CD4-positive, alpha-beta T cell treated with Interleukin-6 at 100 ng/mL for 8 hours (primary cell): Measurements from ENCODE around the gene YARS1.

ENCODE experiments used
- DNase-seq: peaks from one replicate; pipeline ENCODE4 v3.0.0-alpha.2; 2020; ENCODE audit warnings: mixed read lengths, low spot score

Gene YARS1

DNA sequence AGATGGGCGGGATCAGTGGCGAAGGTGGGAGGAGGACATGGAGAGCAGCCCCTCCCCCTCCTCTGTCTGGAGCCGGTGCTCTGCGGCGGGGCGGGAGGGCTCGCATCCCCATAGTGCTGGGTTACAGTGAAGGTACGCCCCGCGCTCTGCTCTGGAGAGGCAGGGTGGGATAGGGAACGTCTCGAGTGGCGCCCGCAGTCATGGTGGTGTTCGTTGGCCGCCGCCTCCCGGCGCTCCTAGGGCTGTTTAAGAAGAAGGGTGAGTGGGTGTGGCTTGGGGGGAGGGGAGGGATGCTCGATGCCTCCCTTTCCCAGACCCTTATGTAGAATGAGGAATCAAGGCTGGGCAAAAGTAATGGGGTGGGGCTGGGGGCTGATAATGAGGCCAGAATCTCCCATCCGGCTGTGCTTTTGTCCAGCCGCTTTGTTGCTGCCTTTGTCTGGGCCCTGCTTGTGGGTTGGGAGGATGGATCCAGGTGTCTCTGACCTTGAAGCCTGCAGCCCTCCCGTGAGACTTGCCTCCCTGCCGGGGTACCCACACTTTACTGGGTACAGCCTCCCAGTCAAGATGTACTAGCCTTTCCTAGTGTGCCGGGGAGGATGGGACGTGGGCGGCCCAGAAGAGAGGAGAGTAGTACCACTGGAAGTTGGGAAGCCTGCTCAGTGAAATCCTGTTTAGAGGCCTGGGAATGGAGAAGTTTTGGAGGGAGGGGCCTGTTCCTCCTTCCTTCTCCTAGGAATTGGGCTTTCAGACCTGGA, 51.4 kb downstream of the YARS1 start:
- DNase-seq = no peak

DNA sequence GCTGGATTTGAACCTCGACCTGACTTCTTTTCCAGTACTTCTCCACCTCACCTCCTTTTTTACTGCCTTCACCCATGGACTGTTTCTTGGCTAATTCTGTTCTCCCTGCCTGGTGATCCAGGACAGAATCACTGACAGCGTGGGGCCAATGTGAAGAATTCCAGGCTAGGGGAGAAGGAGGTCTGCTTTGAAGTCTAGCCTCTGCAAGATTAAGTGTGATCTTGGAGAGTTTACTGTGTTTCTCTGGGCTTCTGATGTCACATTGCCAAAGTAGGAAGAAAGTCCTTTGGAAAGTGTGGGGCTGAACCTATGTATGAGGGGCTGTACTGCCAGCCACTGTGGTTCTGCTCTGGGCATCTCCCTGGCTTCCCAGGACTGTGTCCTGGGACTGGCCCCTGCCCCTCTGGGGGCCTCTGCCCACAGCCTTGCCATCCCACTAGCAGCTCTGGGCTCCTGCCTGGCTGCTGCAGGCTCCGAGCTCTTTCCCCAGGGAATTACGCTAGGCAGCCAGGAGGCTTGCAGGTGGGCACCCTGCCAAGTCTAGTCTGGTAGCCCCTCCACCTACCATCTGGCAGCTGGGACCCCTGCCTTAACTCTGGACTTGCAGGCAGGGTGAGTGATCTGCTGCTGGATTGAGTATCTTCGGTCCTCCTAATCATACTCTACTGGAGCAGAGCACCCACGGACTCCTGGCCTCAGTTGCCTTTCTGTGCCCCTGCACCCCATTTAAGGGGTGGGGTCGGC, 52.2 kb downstream of the YARS1 start:
- no peak for DNase-seq

DNA sequence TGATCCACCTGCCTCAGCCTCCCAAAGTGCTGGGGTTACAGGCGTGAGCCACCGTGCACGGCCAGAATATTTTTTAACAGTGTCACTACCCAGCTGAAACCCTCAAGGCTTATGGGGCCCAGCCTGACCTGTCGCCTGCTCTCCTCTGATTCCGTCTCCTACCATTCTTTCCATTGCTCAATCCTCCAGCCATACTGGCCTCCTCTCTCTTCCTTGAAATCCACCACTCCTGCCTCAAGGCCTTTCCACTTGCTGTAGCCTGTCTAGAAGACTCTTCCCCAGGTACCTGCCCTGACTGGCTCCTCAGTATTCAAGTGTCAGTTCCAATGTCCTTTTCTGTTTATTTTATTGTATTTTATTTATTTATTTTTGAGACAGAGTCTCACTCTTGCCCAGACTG, 53.9 kb downstream of the YARS1 start:
- no peak for DNase-seq

GRCh38 chr1:32761936-32762335, 55.2 kb downstream of the YARS1 start:
- DNase-seq = no peak

DNA sequence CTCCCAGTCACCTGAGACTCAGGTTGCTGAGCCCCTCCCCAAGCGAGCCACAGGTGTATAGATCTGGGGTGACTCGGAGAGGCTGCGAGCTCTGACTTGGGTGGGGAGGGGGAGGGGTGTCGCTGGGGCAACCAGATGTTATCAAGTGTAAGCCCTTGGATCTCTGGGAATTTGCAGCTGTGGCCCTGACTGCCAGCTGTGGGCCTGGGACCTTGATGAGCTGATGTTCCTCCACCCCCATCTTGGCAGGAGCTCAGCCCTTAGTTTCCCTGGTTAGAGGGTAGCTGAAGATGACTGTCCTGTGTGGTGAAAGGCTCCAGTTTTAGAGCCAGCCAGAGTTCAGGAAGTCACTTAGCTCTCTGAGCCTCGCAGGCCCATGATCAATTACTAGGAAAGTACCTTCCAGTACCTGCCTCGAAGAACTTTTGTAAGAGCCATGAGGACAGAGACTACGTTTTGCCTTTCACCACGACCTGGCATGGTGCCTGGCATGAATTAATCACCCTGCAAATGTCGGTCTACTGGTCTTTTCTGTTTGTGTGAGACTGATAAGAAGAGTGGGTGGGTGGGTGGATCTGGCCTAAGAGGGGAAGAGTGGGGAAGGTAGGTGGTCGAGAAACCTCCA, 55.8 kb downstream of the YARS1 start:
- no peak for DNase-seq

GRCh38 chr1:32759997-32760623, 57.0 kb downstream of the YARS1 start:
- DNase-seq = no peak

GRCh38 chr1:32759521-32759981, 57.6 kb downstream of the YARS1 start:
- no peak for DNase-seq

- DNase-seq = no peak
Observed at GRCh38 chr1:32758795-32759430, 58.2 kb downstream of the YARS1 start.

GRCh38 chr1:32758177-32758794, 58.9 kb downstream of the YARS1 start:
- no peak for DNase-seq

DNA sequence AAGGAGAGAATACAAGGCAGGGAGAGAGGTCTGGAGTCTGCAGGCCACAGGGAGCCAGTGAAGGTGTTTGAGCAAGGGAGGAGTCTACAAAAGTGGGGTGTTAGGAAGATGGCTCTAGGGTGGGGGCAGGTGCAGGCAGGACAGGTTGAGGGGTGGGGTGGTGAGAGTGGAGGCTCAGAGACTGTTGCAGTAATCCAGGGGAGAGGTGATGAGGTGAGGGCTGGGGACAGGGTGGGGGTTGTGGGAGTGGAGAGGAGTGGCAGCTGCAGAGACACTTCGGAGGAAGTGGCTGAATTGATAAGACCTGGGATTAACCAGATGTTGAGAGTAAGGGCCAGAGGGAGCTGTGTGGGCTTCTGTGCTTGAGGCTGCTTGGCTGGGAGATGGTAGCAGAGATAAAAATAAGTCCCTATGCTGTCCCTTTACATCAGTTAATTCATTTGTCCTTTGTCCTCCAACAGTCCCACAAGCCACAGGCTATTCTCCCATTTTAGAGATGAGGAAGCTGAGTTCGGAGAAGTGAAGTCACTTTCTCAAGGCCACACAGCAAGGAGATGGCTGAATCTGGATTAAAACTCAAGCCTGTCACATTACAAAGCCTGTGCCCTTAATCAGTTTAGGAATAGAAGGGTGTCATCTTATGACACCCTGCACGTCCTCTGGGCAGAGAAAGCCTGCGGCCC, 59.8 kb downstream of the YARS1 start:
- DNase-seq = no peak

DNA sequence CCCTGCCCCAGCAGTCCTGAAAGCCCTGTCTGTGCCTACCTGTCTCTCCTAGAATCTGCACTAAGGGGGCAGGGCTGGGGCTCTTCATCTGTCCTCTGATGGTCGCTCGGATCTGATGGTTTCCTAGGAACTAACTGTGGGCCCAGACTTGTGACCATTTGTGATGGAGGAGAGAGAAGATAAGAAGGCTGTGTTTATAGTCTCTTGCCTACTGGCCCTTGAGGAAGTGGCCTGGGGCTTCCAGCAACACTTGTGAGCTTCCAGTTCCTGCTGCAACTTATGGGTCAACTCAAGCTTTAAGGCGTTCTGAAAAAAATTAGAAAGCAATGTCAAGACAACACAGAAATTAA, 61.4 kb downstream of the YARS1 start:
- DNase-seq = no peak

GRCh38 chr1:32755098-32755809, 61.9 kb downstream of the YARS1 start:
- no peak for DNase-seq

- DNase-seq = peak; percentile 20
Observed at GRCh38 chr1:32754317-32755097, 62.7 kb downstream of the YARS1 start.

DNA sequence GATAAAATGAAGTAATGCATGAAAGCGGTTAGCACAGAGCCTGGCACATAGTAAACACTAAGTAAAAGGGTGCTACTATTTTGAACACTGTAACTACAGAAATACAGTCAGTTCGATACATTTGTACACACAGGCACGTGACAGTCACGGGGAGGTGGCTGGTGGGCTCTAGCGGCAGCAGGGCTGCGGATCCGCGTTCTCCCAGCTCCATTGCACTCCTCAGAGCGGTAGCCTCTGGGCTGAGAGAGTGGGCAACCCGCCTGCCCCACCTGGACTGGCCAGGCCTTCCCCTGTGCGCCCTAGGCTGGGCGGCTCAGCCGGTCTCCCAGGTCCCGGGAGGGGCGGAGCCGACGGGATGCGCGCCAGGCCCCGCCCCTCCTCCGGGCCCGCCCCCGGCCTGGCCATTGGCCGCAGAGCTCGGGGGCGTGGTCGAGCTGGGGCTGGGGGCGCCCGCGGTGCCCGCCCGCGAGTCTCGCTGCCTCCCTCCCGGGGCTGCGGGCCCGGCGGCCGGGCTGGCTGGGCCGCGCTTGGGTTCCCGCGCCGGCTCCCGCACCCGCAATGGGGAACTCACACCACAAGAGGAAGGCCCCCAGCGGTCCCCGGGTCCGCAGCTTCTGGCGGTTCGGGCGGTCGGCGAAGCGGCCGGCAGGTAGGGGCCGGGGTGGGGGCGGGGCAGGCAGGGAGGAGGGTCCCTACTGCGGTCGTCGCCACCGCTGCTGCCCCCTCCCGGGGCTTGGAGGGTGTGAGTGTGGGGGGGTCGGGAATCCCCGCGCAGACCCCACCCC, 63.4 kb downstream of the YARS1 start:
- peak; percentile 63 for DNase-seq

DNA sequence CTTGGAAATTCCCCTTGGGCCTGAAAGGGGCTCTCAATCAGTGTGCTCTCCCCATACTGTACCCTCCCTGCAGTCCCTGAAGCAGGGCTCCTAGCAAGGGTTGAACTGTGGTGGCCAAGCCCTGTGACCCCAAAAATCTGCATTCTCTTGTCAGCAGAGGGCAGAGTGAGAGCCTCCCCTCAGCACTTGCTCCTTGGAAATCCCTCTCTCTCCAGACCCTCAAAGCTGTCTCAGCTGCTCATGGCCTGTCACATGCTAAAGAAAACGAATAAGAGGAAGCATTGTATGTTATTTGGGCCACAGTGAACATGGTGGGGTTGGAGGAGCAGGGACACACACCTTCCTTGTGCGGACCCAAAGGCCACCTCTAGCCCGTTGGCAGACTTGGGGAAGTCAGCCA, 67.4 kb downstream of the YARS1 start:
- DNase-seq = no peak

DNA sequence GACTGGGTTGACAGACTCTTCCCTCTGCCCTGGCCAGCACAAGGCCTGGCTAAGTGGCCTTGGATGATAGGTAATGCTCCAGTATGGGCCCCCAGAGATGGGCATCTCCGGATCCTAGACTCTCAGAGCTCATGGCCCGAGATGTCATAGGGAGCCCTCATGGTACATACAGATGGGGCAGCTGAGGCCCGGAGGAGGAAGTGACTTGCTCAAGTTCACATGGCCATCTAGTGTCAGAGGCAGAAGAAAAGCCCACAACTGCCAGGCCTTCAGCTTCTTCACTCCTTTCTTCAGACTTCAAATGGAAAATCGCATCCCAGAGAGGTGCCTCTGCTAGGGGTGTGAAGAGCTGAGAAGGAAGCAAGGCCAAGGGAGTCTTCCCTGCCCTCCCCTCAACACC, 67.8 kb downstream of the YARS1 start:
- no peak for DNase-seq

GRCh38 chr1:32748926-32749325, 68.2 kb downstream of the YARS1 start:
- DNase-seq = no peak

- DNase-seq = no peak
Observed at GRCh38 chr1:32748348-32748747, 68.8 kb downstream of the YARS1 start.

DNA sequence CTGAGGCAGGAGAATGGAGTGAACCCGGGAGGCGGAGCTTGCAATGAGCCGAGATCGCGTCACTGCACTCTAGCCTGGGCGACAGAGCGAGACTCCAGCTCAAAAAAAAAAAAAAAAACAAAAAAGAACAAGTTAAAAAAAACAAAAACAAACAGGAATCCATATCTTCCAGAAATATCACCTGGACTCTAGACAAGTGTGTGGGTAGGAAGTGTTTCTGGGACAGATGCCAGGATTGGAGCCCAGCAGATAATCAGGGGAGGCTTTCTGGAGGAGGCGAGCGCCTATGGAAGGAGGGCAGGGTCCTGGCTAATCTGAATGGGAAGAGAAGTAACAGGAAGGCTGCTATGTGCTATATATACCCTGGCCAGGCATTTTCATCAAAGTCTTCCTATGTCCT, 71.0 kb downstream of the YARS1 start:
- no peak for DNase-seq
